Measurements from ENCODE around the gene AUTS2. TPM values are rescaled to one million over a fixed set of nuclear protein-coding genes. Genes with fewer than 3 reads are reported as not detected.

Gene AUTS2
- total RNA-seq, 4 donors from 2014 or later: 29.8 to 114 (median 59.4) TPM

DNA sequence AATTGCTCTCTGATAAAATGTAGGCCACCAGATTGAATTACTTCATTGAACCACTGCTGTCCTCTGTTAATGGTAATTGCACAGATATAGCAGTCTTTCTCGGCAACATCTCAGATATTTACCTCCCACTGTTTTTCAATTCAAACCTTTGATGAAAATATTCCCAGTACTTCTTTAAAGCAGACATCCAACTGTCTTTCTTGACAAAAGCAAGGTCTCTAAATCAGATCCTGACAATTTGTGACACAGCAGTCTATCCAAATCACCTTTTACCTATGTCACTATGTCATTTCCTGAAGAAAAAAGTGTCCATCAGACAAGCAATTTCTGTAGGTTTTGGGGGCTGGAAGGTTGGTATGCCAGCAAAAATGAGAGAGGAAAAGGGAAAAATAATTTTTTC, 555.7 kb downstream of the AUTS2 start:
- Histone ChIP-seq H3K9me3 (no peaks in the 10 kb centered on the region), H3K36me3 (no peaks in the 10 kb centered on the region), H3K4me3 (no peak overlapping the region), H3K27me3 (no peaks in the 10 kb centered on the region), H3K4me1 (no peaks in the 10 kb centered on the region), H3K27ac (no peak overlapping the region)
- intact Hi-C loops (cut with DNase I; ENCODE audit: low total_unique reads): no loop called here
- in situ Hi-C loops (cut with MboI; ENCODE audit: low pct_ligation_motif_present in 1 of 4, low pct_unique_long_range_greater_than_20kb in 1 of 4, low sequenced_read_pairs in 3 of 4): loop anchor here in 1 of 4 donors (25.0 kb wide), 1 partner anchor 533 kb away; no protein-coding TSS in a partner anchor
- DNase-seq: no peak
- 81 to 86% methylated on average over 1 of the region's 1 CpG for WGBS, 2 donors (ENCODE audit: low coverage in 1 of 2)
- no peak for TF ChIP-seq EP300 (IDR thresholded peaks at IDR 0.05; ENCODE audit: low read depth)
- no peak for TF ChIP-seq POLR2AphosphoS5 (IDR thresholded peaks at IDR 0.05)
- TF ChIP-seq, protein P1, sequence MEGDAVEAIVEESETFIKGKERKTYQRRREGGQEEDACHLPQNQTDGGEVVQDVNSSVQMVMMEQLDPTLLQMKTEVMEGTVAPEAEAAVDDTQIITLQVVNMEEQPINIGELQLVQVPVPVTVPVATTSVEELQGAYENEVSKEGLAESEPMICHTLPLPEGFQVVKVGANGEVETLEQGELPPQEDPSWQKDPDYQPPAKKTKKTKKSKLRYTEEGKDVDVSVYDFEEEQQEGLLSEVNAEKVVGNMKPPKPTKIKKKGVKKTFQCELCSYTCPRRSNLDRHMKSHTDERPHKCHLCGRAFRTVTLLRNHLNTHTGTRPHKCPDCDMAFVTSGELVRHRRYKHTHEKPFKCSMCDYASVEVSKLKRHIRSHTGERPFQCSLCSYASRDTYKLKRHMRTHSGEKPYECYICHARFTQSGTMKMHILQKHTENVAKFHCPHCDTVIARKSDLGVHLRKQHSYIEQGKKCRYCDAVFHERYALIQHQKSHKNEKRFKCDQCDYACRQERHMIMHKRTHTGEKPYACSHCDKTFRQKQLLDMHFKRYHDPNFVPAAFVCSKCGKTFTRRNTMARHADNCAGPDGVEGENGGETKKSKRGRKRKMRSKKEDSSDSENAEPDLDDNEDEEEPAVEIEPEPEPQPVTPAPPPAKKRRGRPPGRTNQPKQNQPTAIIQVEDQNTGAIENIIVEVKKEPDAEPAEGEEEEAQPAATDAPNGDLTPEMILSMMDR (IDR thresholded peaks at IDR 0.05): no peak
- TF ChIP-seq POLR2A (IDR thresholded peaks at IDR 0.05): no peak

DNA sequence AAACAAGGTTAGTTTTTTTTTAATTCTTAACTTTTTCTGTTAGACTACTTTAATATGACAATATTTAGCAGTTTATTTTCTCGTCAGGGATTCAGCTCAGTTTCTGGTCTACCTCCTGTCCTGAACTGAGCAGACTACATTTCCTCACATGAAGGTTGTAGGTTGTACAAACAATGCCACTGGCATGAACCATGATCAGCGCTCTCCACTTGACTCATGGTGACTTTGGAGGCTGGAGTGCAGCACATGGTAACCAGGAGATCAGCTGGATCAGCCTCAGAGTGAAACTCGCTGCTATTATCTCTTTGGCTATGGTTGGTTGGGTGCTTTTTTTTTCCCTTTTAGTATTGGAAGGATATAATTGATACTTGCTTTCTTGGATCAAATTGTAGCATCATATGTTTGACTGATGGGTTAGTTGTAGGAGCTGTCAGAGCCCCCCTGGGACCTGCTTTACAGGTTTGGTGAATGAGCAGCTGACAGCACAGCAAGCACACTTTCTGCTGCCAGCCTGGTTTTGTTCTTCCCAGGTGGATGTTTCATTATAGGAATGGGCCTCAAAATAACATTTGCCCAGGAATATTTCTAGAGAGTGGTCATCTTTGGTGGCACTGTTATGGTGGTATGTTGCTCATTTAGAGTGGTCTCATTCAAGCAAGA, 556.4 kb downstream of the AUTS2 start:
- TF ChIP-seq POLR2AphosphoS5 (IDR thresholded peaks at IDR 0.05) (no peak), EP300 (IDR thresholded peaks at IDR 0.05; ENCODE audit: low read depth) (no peak), POLR2A (IDR thresholded peaks at IDR 0.05) (no peak)
- TF ChIP-seq, protein P1 (IDR thresholded peaks at IDR 0.05): no peak
- intact Hi-C loops (cut with DNase I; ENCODE audit: low total_unique reads): no loop called here
- WGBS, 2 donors (ENCODE audit: low coverage in 1 of 2): 63 to 73% methylated on average over 2 to 3 of the region's 3 CpGs

DNA sequence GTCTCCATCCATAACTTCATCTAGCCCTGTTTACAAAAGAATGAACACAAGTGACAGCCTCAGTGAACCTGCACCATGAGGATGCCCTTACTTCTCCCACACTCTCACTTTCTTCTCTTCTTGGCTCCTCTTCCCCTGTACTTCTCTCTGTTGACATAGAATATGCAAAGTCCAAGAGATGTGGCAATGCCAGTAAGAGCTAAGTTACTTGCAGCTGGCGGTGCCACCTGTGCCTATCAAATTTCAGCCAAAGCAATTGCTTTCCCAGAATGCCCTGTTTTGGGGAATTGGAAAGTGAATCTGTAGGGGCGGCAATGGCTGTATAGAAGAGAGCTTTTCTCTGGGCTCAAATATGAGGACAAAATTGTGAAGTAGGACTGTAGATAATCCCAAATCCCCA, 557.8 kb downstream of the AUTS2 start:
- intact Hi-C loops (cut with DNase I; ENCODE audit: low total_unique reads): no loop called here
- no peak for DNase-seq

More for the DNA sequence above, 556.4 kb downstream of the AUTS2 start:
- Histone ChIP-seq H3K36me3 (no peaks in the 10 kb centered on the region), H3K27me3 (no peaks in the 10 kb centered on the region), H3K27ac (no peak overlapping the region), H3K9me3 (no peaks in the 10 kb centered on the region), H3K4me1 (no peaks in the 10 kb centered on the region), H3K4me3 (no peak overlapping the region)
- DNase-seq: no peak
- in situ Hi-C loops (cut with MboI; ENCODE audit: low pct_ligation_motif_present in 1 of 4, low pct_unique_long_range_greater_than_20kb in 1 of 4, low sequenced_read_pairs in 3 of 4): loop anchor here in 1 of 4 donors (25.0 kb wide), 1 partner anchor 533 kb away; no protein-coding TSS in a partner anchor

DNA sequence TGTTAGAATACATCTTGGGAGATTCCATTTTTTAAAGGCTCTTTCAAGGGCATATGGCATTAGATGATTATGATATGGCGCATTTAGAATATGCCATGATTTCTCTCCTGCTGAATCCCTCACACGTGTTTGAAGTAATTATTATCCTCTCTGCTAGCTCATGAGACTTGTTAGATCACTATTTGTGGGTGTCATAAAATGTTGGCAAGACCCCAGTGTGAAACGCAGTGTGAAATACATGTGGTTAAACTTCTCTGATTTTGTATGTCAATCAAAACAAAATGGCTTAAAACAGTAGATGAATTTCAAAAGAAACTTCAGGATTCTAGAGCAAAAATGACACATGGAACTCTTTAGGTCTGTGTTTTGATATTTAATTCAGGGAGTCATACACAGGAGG, 560.8 kb downstream of the AUTS2 start:
- H3K4me1 ChIP-seq: no peaks in the 10 kb centered on the region
- DNase-seq: no peak
- H3K9me3 ChIP-seq: no peaks in the 10 kb centered on the region
- no peak for TF ChIP-seq POLR2AphosphoS5 (IDR thresholded peaks at IDR 0.05)
- TF ChIP-seq EP300 (IDR thresholded peaks at IDR 0.05; ENCODE audit: low read depth): no peak
- TF ChIP-seq, protein P1 (IDR thresholded peaks at IDR 0.05): no peak
- no peak for TF ChIP-seq POLR2A (IDR thresholded peaks at IDR 0.05)
- no peaks in the 10 kb centered on the region for H3K27me3 ChIP-seq
- in situ Hi-C loops (cut with MboI; ENCODE audit: low pct_ligation_motif_present in 1 of 4, low pct_unique_long_range_greater_than_20kb in 1 of 4, low sequenced_read_pairs in 3 of 4) (loop anchor here in 1 of 4 donors (25.0 kb wide), 1 partner anchor 528 kb away; no protein-coding TSS in a partner anchor), intact Hi-C loops (cut with DNase I; ENCODE audit: low total_unique reads) (no loop called here)
- H3K4me3 ChIP-seq: no peak overlapping the region
- H3K27ac ChIP-seq: no peak overlapping the region
- WGBS, 2 donors (ENCODE audit: low coverage in 1 of 2): 54 to 57% methylated on average over 3 of the region's 3 CpGs
- H3K36me3 ChIP-seq: no peaks in the 10 kb centered on the region

More for the DNA sequence above, 557.8 kb downstream of the AUTS2 start:
- Histone ChIP-seq H3K9me3 (no peaks in the 10 kb centered on the region), H3K4me3 (no peak overlapping the region), H3K36me3 (no peaks in the 10 kb centered on the region), H3K27me3 (no peaks in the 10 kb centered on the region), H3K4me1 (no peaks in the 10 kb centered on the region), H3K27ac (no peak overlapping the region)
- in situ Hi-C loops (cut with MboI; ENCODE audit: low pct_ligation_motif_present in 1 of 4, low pct_unique_long_range_greater_than_20kb in 1 of 4, low sequenced_read_pairs in 3 of 4): loop anchor here in 1 of 4 donors (25.0 kb wide), 1 partner anchor 531 kb away; no protein-coding TSS in a partner anchor
- 71 to 81% methylated on average over 1 to 2 of the region's 2 CpGs for WGBS, 2 donors (ENCODE audit: low coverage in 1 of 2)
- TF ChIP-seq EP300 (IDR thresholded peaks at IDR 0.05; ENCODE audit: low read depth) (no peak), POLR2AphosphoS5 (IDR thresholded peaks at IDR 0.05) (no peak), POLR2A (IDR thresholded peaks at IDR 0.05) (no peak)
- TF ChIP-seq, protein P1 (IDR thresholded peaks at IDR 0.05): no peak
